Medulla oblongata (tissue), 1 donor: Measurements from ENCODE around the gene MICAL3.

Source experiments
- DNase-seq: peaks from one replicate; pipeline ENCODE4 v3.0.0-alpha.2; 2015; ENCODE audit errors: extremely low spot score

MICAL3 gene

DNA sequence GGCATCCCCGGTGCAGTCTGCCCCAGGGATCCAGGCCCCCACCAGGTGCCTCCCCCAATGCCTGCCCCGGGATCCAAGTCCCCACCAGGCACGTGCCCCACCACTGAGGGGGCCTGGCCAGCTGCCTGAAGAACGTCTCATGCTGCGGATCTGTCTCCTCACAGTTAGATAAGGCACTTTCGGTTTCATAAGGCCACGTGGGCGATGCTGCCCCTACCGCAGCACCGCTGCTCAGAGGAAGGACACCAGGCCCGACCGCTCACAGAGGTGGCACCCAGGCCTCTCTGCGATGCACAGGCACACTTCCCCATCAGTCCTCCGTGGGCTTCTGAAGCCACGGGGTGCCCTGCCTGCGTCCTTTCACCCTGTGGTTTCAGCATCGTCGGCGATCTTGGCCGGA is 182.0 kb downstream of the MICAL3 start:
- DNase-seq: no peak

- DNase-seq: no peak
These were observed 182.5 kb downstream of the MICAL3 start for GRCh38 chr22:17841836-17842235.

- DNase-seq: no peak
These were observed 186.0 kb downstream of the MICAL3 start for GRCh38 chr22:17838180-17838865.

DNA sequence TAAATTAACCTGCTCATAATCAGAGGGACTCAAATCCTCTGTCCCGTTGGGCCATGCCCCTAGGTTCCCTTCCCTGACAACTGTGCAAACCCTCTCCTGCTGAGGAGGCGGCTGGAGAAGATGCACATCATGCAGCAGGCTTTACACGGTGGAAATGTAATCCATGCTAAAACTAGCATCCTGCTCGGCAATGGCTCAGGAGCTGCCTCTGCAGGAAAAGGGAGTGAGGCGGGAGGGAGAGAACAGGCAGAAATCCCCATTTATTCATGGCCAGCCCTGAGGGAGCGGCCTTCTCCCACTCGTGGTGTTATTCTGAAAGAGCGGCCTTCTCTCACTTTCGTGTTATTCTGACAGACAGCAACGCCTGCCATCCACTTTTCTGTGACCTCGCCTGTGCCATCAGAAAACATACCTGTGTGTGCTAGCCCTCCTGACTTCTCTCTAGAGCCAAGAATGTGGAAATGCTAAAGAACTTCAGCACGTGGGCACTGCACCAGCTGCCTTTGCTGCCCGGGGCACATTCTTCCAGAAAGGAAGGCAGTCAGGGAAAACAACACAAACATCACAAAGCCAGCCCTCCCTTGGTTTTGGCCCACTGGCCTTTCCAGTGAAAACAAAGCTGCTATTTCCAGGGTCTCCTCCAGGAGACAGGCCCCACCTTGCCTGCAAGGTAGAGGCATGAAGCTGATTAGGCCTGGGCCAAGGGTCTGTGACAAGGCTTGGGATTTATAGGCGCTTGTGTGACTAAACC is 187.2 kb downstream of the MICAL3 start:
- DNase-seq: no peak

DNA sequence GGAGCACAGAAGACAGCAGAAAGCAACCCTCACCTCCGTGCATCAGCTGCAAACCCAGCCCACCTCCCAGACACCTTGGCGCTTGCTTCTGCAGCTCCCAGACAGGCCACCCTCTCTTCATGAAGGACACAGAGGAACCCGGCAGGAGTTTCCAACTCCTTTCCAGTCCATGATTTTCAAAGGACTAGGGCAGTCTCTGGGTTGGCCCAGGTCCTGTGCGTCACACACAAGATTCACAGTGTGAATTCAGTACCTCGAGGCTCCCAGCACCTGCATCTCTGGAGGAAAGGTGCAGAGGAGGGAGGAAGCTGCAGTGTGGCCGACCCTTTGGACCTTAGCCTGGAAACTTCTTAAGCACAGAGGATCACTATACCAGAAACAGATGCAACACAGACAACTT is 189.1 kb downstream of the MICAL3 start:
- no peak for DNase-seq

DNA sequence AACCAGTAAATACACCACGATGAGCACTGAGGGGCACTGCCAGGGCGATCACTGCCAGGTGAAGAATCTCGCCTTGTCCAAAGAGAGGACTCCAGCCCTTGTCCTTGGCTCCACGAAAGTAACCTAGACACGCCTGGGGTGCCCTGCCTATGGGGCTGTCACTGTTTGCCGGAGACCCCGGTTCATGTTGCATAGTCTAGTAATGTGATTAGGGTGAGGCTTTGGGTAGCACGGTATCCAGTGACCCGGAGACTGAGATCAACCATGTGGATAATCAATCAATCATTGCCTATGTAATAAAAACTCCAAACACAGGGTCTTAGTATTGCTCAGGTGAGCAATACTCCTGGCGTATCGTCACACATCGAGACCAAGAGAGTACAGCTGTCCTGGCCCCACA is 190.9 kb downstream of the MICAL3 start:
- no peak for DNase-seq

- no peak for DNase-seq
These were observed 191.7 kb downstream of the MICAL3 start for GRCh38 chr22:17832665-17833064.

GRCh38 chr22:17831501-17832251 is 192.7 kb downstream of the MICAL3 start:
- DNase-seq: no peak

- peak; percentile 96 for DNase-seq
These were observed 194.1 kb downstream of the MICAL3 start for GRCh38 chr22:17830043-17830961.

- no peak for DNase-seq
These were observed 194.7 kb downstream of the MICAL3 start for GRCh38 chr22:17829695-17830042.

- no peak for DNase-seq
These were observed 195.8 kb downstream of the MICAL3 start for GRCh38 chr22:17828502-17829080.

- DNase-seq: no peak
These were observed 196.9 kb downstream of the MICAL3 start for GRCh38 chr22:17827466-17827865.

DNA sequence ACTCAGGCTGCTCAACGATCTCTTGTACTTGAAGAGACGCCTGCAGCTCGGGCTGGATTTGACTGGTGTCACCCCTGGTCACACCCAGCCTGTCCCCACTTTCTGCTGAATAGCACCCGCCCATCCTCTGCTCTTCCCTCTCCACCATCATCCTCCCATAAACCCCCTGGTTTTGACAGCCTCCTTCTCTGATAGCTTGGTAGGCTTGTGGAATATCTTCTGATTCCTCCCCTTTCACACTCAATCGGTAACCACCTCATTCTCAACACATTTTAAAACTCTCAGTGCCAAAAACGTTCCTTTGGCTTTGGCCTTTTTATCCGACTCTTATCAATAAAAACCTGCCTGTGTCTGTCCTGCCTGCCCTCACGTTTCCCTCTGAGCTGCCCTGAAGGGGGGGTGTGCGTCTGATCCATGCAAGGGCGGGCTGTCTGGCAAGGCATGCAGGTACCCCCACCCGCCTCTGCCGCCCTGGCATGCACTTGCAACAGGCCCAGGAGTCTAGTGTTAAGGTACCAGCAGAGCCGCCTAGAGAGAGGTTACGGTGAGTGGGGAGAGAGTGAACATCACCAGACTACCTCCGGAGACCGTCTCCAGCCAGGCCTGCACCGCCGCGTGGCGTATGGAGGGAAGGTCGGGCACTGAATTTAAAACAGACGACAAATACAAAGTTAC is 198.3 kb downstream of the MICAL3 start:
- no peak for DNase-seq

- DNase-seq: no peak
These were observed 199.9 kb downstream of the MICAL3 start for GRCh38 chr22:17824457-17824856.

DNA sequence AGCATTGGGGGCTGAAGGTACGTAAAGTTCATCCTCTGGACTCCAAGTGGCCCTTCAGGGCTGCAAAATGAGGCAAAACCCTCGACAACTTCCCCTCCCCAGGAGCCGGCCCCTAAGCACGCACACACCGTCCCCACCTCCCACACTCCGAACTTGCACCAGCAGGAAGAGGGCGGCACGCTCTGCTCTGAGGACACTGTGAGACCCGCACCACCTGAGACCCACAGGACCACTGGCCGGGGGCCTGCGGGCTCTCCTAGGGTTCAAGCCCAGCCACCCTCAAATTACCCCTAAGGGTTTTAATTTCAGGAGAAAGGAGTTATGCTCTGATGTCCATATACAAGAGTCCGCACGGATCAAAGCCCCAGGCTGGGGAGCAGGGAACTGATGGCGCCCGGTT is 200.4 kb downstream of the MICAL3 start:
- no peak for DNase-seq

DNA sequence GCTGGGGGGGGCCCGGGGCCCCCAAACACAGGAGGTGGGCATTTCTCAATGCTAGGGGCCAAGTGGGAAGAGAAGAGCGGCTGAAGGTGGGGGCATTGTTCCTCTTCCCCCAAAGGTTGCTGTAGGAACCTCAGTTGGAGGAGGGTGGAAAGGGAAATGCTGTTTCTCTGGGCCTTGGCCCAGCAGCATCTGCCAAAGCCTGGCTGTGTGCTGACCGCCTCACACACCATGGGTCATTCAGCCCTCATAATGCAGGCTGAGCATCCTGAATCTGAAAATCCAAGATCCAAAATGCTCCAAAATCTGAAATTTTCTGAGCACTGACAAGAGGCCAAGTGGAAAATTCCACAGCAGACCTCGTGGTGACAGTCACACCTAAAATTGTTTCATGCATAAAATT is 201.1 kb downstream of the MICAL3 start:
- peak; percentile 67 for DNase-seq

GRCh38 chr22:17822087-17822486 is 202.3 kb downstream of the MICAL3 start:
- no peak for DNase-seq

- DNase-seq: no peak
These were observed 203.4 kb downstream of the MICAL3 start for GRCh38 chr22:17820879-17821439.

DNA sequence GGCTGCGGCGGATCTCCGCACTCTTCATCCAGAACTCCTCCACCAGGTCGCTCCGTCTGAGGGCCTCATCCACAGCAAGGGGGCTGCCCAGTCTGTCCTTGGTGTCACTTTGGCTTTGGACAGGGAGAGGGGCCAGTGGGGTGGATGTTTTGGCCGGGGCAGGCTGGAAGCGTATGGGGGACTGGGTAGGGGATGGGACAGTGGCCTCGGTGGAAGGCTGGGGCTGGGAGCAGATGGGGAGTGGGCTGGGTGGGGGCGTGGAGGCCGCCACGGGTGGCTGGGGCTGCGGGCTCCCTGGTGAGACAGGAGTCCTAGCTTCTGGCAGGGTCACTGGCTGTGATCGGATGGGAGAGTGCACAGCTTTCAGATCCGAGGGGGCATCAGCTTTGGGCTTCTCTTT is 205.7 kb downstream of the MICAL3 start:
- DNase-seq: no peak

- no peak for DNase-seq
These were observed 206.2 kb downstream of the MICAL3 start for GRCh38 chr22:17818180-17818579.
